HUES64 (cell line): ENCODE data around the gene WDR89. TPM values are rescaled to one million over a fixed set of nuclear protein-coding genes. Genes with fewer than 3 reads are reported as not detected.

Experiments used
- H3K27ac ChIP-seq: 2 replicates; pipeline ENCODE4 v1.7.0; 2013; ENCODE audit warnings: low read depth, low read length, inconsistent platforms
- H3K27me3 ChIP-seq: 2 replicates; pipeline ENCODE4 v1.6.1; 2013; ENCODE audit warnings: mild to moderate bottlenecking, low read length; ENCODE audit not compliant: insufficient read depth
- H3K36me3 ChIP-seq: 2 replicates; pipeline ENCODE4 v1.6.1; 2013; ENCODE audit warnings: mild to moderate bottlenecking, low read length; ENCODE audit not compliant: insufficient read depth
- H3K4me1 ChIP-seq: 2 replicates; pipeline ENCODE4 v1.6.1; 2013; ENCODE audit warnings: mild to moderate bottlenecking, low read length, moderate library complexity; ENCODE audit not compliant: insufficient read depth
- H3K4me3 ChIP-seq: 2 replicates; pipeline ENCODE4 v1.5.1; 2013; ENCODE audit warnings: mild to moderate bottlenecking, low read length, moderate library complexity
- H3K9ac ChIP-seq: 2 replicates; pipeline ENCODE4 v1.6.1; 2013; ENCODE audit warnings: mild to moderate bottlenecking, low read depth, low read length
- H3K9me3 ChIP-seq: 2 replicates; pipeline ENCODE4 v1.6.1; 2013; ENCODE audit warnings: low read depth, low read length; ENCODE audit not compliant: insufficient read depth
- WGBS: fragments of 150-250, 120-280 bp; methylation state at CpG from one replicate; pipeline ENCODE4 v1.1.7; 2013; ENCODE audit warnings: missing lambda C conversion rate; 5-methylcytosine and 5-hydroxymethylcytosine counted together
- polyA plus RNA-seq, 2 experiments: library from polyadenylated mRNA; stranded (reverse); fragments of 50-300 nt; gene quantifications; one replicate each; pipeline ENCODE4 v1.2.3, GENCODE V29; 2013

Gene WDR89
- polyA plus RNA-seq (2013, experiment 1 of 2): 19.6 TPM
- 20.5 TPM for polyA plus RNA-seq (2013, experiment 2 of 2)

- Histone ChIP-seq H3K27me3 (no peaks in the 10 kb centered on the region), H3K9ac (peak within 1 kb of the TSS; percentile 87), H3K4me1 (no peaks in the 10 kb centered on the region), H3K36me3 (peaks cover 19% of the 10 kb centered on the region), H3K4me3 (peak within 1 kb of the TSS; percentile 72), H3K27ac (peak within 1 kb of the TSS; percentile 96), H3K9me3 (no peaks in the 10 kb centered on the region)
- WGBS: under 1% methylated on average over 60 of the region's 60 CpGs
Measured at GRCh38 chr14:63641473-63642228, at the start of gene WDR89. WDR89 (minus strand) TSS chr14:63641871; CDS start chr14:63599942, 41,929 bp downstream.

GRCh38 chr14:63689132-63689531 is 47.5 kb upstream of the WDR89 start:
- no peak overlapping the region for H3K27ac ChIP-seq
- no peaks in the 10 kb centered on the region for H3K36me3 ChIP-seq
- H3K9ac ChIP-seq: no peak overlapping the region
- WGBS: 89% methylated on average over 3 of the region's 3 CpGs
- H3K4me3 ChIP-seq: no peak overlapping the region
- no peaks in the 10 kb centered on the region for H3K9me3 ChIP-seq
- no peaks in the 10 kb centered on the region for H3K4me1 ChIP-seq
- no peaks in the 10 kb centered on the region for H3K27me3 ChIP-seq

GRCh38 chr14:63686926-63687325 is 45.3 kb upstream of the WDR89 start:
- no peak overlapping the region for H3K4me3 ChIP-seq
- no peaks in the 10 kb centered on the region for H3K27me3 ChIP-seq
- no peaks in the 10 kb centered on the region for H3K9me3 ChIP-seq
- H3K36me3 ChIP-seq: no peaks in the 10 kb centered on the region
- H3K4me1 ChIP-seq: no peaks in the 10 kb centered on the region
- H3K9ac ChIP-seq: no peak overlapping the region
- H3K27ac ChIP-seq: no peak overlapping the region

- no peaks in the 10 kb centered on the region for H3K9me3 ChIP-seq
- no peaks in the 10 kb centered on the region for H3K4me1 ChIP-seq
- H3K4me3 ChIP-seq: no peak overlapping the region
- no peak overlapping the region for H3K27ac ChIP-seq
- no CpG with 5 or more reads among the region's 1 CpG for WGBS
- H3K27me3 ChIP-seq: no peaks in the 10 kb centered on the region
- H3K9ac ChIP-seq: no peak overlapping the region
- no peaks in the 10 kb centered on the region for H3K36me3 ChIP-seq
Measured at GRCh38 chr14:63685401-63685800, 43.7 kb upstream of the WDR89 start.

GRCh38 chr14:63682727-63683593 is 41.3 kb upstream of the WDR89 start:
- Histone ChIP-seq H3K4me1 (no peaks in the 10 kb centered on the region), H3K36me3 (no peaks in the 10 kb centered on the region), H3K27me3 (no peaks in the 10 kb centered on the region), H3K27ac (no peak overlapping the region), H3K4me3 (no peak overlapping the region), H3K9me3 (no peaks in the 10 kb centered on the region), H3K9ac (no peak overlapping the region)
- WGBS: 89% methylated on average over 6 of the region's 9 CpGs

GRCh38 chr14:63678536-63678935 is 36.9 kb upstream of the WDR89 start:
- H3K36me3 ChIP-seq: no peaks in the 10 kb centered on the region
- H3K27me3 ChIP-seq: no peaks in the 10 kb centered on the region
- no peak overlapping the region for H3K4me3 ChIP-seq
- H3K9ac ChIP-seq: no peak overlapping the region
- H3K27ac ChIP-seq: no peak overlapping the region
- WGBS: 95% methylated on average over 1 of the region's 1 CpG
- no peaks in the 10 kb centered on the region for H3K4me1 ChIP-seq
- no peaks in the 10 kb centered on the region for H3K9me3 ChIP-seq

GRCh38 chr14:63677891-63678379 is 36.3 kb upstream of the WDR89 start:
- Histone ChIP-seq H3K9ac (no peak overlapping the region), H3K4me3 (no peak overlapping the region), H3K4me1 (no peaks in the 10 kb centered on the region), H3K9me3 (no peaks in the 10 kb centered on the region), H3K36me3 (no peaks in the 10 kb centered on the region), H3K27me3 (no peaks in the 10 kb centered on the region), H3K27ac (no peak overlapping the region)
- 69% methylated on average over 3 of the region's 3 CpGs for WGBS

- H3K9me3 ChIP-seq: no peaks in the 10 kb centered on the region
- no peak overlapping the region for H3K4me3 ChIP-seq
- WGBS: 98% methylated on average over 3 of the region's 3 CpGs
- H3K4me1 ChIP-seq: no peaks in the 10 kb centered on the region
- no peaks in the 10 kb centered on the region for H3K36me3 ChIP-seq
- H3K27ac ChIP-seq: no peak overlapping the region
- H3K27me3 ChIP-seq: no peaks in the 10 kb centered on the region
- H3K9ac ChIP-seq: no peak overlapping the region
Measured at GRCh38 chr14:63676615-63677014, 34.9 kb upstream of the WDR89 start.

GRCh38 chr14:63673886-63674497 is 32.3 kb upstream of the WDR89 start:
- H3K27ac ChIP-seq: no peak overlapping the region
- no peak overlapping the region for H3K4me3 ChIP-seq
- H3K36me3 ChIP-seq: no peaks in the 10 kb centered on the region
- H3K4me1 ChIP-seq: no peaks in the 10 kb centered on the region
- H3K9ac ChIP-seq: no peak overlapping the region
- no peaks in the 10 kb centered on the region for H3K9me3 ChIP-seq
- H3K27me3 ChIP-seq: no peaks in the 10 kb centered on the region
- WGBS: 83% methylated on average over 7 of the region's 7 CpGs

GRCh38 chr14:63673255-63673654 is 31.6 kb upstream of the WDR89 start:
- Histone ChIP-seq H3K27ac (no peak overlapping the region), H3K9ac (no peak overlapping the region), H3K9me3 (no peaks in the 10 kb centered on the region), H3K27me3 (no peaks in the 10 kb centered on the region), H3K4me3 (no peak overlapping the region), H3K36me3 (no peaks in the 10 kb centered on the region), H3K4me1 (no peaks in the 10 kb centered on the region)
- WGBS: 92% methylated on average over 5 of the region's 5 CpGs
